ENCODE measurements around the gene PTPRU. TPM values are rescaled to one million over a fixed set of nuclear protein-coding genes. Genes with fewer than 3 reads are reported as not detected.

The PTPRU gene
- total RNA-seq, 1 donor from 2014 or later: 53.2 TPM

DNA sequence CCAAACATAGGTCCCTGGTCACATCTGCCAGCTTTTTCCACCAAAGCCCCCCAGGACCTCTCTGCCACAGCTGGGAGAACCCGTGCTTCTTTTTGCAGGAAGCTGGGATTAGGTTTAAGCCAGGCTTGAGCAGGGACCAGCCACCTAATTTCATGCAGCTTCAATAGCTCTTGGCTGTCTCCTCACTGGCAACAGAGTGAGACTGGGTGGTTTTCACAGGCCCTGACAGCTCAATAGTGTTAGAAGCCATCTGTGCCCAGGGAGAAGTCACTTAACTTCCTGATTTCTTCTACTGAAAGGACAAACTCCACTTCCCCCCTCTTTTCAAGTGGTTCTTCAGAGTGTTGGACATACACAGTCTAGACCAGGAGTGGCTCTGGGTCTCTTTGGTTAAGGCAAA is 34.3 kb upstream of the PTPRU start:
- H3K36me3 ChIP-seq (ENCODE audit: control insufficient read depth, insufficient read depth, low read length): peaks cover 28% of the 10 kb centered on the region
- DNase-seq (ENCODE audit: low read depth) (no peak), FAIRE-seq (no peak)
- TF ChIP-seq, protein P1, sequence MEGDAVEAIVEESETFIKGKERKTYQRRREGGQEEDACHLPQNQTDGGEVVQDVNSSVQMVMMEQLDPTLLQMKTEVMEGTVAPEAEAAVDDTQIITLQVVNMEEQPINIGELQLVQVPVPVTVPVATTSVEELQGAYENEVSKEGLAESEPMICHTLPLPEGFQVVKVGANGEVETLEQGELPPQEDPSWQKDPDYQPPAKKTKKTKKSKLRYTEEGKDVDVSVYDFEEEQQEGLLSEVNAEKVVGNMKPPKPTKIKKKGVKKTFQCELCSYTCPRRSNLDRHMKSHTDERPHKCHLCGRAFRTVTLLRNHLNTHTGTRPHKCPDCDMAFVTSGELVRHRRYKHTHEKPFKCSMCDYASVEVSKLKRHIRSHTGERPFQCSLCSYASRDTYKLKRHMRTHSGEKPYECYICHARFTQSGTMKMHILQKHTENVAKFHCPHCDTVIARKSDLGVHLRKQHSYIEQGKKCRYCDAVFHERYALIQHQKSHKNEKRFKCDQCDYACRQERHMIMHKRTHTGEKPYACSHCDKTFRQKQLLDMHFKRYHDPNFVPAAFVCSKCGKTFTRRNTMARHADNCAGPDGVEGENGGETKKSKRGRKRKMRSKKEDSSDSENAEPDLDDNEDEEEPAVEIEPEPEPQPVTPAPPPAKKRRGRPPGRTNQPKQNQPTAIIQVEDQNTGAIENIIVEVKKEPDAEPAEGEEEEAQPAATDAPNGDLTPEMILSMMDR (IDR thresholded peaks at IDR 0.05; ENCODE audit: insufficient read depth, low read length, severe bottlenecking): no peak
- no peak overlapping the region for H3K4me3 ChIP-seq (ENCODE audit: low read depth, low read length)
- no peaks in the 10 kb centered on the region for H3K27me3 ChIP-seq (ENCODE audit: control insufficient read depth, insufficient read depth, low read length)

DNA sequence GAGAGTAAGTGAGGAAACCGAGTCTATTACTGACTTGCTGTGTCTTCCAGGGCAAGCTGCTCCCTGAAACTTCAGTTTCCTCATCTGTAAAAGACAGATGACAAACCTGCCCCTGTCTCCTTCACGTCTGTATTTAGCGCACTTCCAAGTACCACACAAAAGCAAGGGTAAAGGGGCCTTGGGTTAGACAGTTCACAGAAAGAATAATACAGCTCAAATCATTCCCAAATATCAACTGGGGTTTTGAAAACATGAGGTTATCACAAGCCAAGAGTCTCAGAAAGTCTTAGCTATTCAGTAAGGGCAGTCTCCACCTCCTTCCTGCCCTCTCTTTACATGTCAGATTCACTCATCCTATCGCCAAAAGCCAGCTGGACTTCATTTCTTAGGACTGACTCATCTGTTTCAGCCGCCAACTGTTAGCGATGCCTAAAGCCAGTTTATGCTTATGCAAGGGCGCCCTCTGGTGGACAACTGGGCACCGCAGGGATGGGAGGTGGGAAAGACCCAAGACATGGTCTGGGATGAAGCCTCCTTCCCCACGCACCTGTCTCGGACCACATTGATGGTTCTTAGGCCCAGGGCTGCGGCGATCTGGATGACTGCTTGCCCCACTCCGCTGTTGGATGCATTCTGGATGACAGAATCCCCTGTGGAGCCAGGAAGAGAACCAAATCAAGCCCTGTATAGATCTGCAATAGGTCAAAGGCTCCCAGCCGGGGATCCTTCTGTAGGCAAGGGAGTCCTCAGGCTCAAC is 33.6 kb upstream of the PTPRU start:
- TF ChIP-seq, protein P1 (IDR thresholded peaks at IDR 0.05; ENCODE audit: insufficient read depth, low read length, severe bottlenecking): peak; percentile 94
- no peaks in the 10 kb centered on the region for H3K27me3 ChIP-seq (ENCODE audit: control insufficient read depth, insufficient read depth, low read length)
- DNase-seq (ENCODE audit: low read depth): peak; percentile 97
- peaks cover 28% of the 10 kb centered on the region for H3K36me3 ChIP-seq (ENCODE audit: control insufficient read depth, insufficient read depth, low read length)
- H3K4me3 ChIP-seq (ENCODE audit: low read depth, low read length): no peak overlapping the region
- FAIRE-seq: peak; percentile 99

DNA sequence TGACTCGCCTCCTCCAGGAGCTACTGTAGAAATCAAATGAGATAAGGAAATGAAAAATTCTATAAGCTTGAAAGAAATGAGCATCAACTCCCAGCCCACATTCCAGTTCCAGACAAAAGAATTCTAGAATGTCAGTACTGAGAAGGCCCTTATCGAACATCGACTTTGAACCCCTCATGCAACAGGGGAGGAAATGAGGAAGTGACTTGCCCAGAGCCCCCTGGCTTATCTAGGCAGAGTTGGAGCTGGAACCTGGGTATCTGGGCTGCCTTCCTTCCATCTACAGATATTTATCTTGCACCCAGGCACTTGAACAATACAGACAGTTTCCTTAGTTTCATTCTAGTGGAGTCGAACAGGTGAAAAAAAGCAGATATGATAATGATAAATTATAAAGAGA is 27.9 kb upstream of the PTPRU start:
- no peak for FAIRE-seq

GRCh38 chr1:29209173-29209572 is 27.1 kb upstream of the PTPRU start:
- no peak overlapping the region for H3K4me3 ChIP-seq (ENCODE audit: low read depth, low read length)
- no peaks in the 10 kb centered on the region for H3K27me3 ChIP-seq (ENCODE audit: control insufficient read depth, insufficient read depth, low read length)
- TF ChIP-seq, protein P1 (IDR thresholded peaks at IDR 0.05; ENCODE audit: insufficient read depth, low read length, severe bottlenecking): no peak
- DNase-seq (ENCODE audit: low read depth): peak; percentile 51
- no peak for FAIRE-seq
- peaks cover 22% of the 10 kb centered on the region for H3K36me3 ChIP-seq (ENCODE audit: control insufficient read depth, insufficient read depth, low read length)

More for the DNA sequence above, 27.9 kb upstream of the PTPRU start:
- Histone ChIP-seq H3K36me3 (ENCODE audit: control insufficient read depth, insufficient read depth, low read length) (peaks cover 22% of the 10 kb centered on the region), H3K27me3 (ENCODE audit: control insufficient read depth, insufficient read depth, low read length) (no peaks in the 10 kb centered on the region), H3K4me3 (ENCODE audit: low read depth, low read length) (no peak overlapping the region)
- no peak for DNase-seq (ENCODE audit: low read depth)
- TF ChIP-seq, protein P1 (IDR thresholded peaks at IDR 0.05; ENCODE audit: insufficient read depth, low read length, severe bottlenecking): no peak

GRCh38 chr1:29210278-29211085 is 25.8 kb upstream of the PTPRU start:
- Histone ChIP-seq H3K4me3 (ENCODE audit: low read depth, low read length) (no peak overlapping the region), H3K36me3 (ENCODE audit: control insufficient read depth, insufficient read depth, low read length) (peaks cover 23% of the 10 kb centered on the region), H3K27me3 (ENCODE audit: control insufficient read depth, insufficient read depth, low read length) (no peaks in the 10 kb centered on the region)
- FAIRE-seq (no peak), DNase-seq (ENCODE audit: low read depth) (no peak)
- TF ChIP-seq, protein P1 (IDR thresholded peaks at IDR 0.05; ENCODE audit: insufficient read depth, low read length, severe bottlenecking): no peak
